Measurements from ENCODE around the gene LHX2. TPM values are rescaled to one million over a fixed set of nuclear protein-coding genes. Genes with fewer than 3 reads are reported as not detected.

LHX2 gene
- not detected for total RNA-seq

DNA sequence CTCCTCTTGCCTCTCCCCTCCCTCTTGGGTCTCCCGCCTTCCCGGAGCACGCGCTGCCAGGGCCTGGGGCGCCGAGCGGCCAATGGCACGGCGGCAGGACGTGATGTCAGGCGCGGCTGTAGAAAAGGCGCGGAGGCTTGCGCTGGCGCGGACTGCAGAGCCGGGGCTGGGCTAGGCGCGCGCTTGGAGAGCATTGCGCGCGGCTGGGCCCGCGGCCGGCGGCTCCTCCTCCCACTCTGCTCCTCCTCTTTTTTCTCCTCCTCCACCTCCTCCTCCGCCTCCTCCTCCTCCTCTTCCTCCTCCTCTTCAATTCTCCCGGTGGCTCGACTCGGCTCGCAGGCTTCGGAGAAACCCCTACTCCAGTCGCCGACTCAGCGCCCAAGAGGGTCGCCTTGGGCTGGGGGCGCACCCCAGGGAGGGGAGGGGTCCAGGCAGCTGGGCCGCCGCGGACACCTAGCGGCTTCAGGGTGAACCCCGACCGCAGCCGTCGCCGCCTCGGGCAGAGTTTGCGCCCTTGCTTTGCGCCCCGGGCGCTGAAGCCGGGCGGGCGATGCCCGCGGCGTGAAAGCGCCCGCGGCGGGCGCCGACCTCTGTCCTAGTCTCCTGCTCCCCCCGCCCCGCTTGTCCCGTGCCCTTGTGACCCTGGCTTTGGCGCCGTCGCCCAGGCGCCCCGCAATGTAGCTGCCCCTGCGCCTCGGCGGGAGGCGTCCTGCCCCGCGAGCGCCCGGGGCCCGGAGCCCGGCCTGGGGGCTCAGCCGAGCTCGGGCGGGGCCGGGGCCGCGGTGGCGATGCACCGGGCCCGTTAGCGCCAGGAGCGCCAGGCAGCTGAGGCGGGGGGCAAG is at the start of gene LHX2:
Gene LHX2 (plus strand): TSS at position 309 of the 842 bp plus-strand sequence. CDS start 581 bp downstream, outside the sequence.
- H3K27me3 Mint-ChIP-seq = peaks cover 71% of the 10 kb centered on the region
- H3K36me3 Mint-ChIP-seq (ENCODE audit: low read depth) = peaks cover 2% of the 10 kb centered on the region
- no peak within 1 kb of the TSS for H3K27ac Mint-ChIP-seq
- intact Hi-C loops (cut with micrococcal nuclease) = no loop called here
- ChIA-PET CTCF (interaction anchor here (0.5 to 1.8 kb wide), 3 partner anchors 15 to 235 kb away, joined by 3 to 4 read pairs (median 4); no protein-coding TSS in a partner anchor), POLR2A (interaction anchor here (0.6 to 1.5 kb wide), 5 partner anchors 7 to 74 kb away, joined by 3 to 5 read pairs (median 3); no protein-coding TSS in a partner anchor)
- ATAC-seq (peak; percentile 74), DNase-seq (peak; percentile 70)
- H3K4me1 Mint-ChIP-seq (ENCODE audit: low read depth) = peaks cover 38% of the 10 kb centered on the region
- H3K4me3 Mint-ChIP-seq = no peak within 1 kb of the TSS
- H3K9me3 Mint-ChIP-seq = no peaks in the 10 kb centered on the region
- TF ChIP-seq, protein P1, sequence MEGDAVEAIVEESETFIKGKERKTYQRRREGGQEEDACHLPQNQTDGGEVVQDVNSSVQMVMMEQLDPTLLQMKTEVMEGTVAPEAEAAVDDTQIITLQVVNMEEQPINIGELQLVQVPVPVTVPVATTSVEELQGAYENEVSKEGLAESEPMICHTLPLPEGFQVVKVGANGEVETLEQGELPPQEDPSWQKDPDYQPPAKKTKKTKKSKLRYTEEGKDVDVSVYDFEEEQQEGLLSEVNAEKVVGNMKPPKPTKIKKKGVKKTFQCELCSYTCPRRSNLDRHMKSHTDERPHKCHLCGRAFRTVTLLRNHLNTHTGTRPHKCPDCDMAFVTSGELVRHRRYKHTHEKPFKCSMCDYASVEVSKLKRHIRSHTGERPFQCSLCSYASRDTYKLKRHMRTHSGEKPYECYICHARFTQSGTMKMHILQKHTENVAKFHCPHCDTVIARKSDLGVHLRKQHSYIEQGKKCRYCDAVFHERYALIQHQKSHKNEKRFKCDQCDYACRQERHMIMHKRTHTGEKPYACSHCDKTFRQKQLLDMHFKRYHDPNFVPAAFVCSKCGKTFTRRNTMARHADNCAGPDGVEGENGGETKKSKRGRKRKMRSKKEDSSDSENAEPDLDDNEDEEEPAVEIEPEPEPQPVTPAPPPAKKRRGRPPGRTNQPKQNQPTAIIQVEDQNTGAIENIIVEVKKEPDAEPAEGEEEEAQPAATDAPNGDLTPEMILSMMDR (IDR thresholded peaks at IDR 0.05) = no peak

DNA sequence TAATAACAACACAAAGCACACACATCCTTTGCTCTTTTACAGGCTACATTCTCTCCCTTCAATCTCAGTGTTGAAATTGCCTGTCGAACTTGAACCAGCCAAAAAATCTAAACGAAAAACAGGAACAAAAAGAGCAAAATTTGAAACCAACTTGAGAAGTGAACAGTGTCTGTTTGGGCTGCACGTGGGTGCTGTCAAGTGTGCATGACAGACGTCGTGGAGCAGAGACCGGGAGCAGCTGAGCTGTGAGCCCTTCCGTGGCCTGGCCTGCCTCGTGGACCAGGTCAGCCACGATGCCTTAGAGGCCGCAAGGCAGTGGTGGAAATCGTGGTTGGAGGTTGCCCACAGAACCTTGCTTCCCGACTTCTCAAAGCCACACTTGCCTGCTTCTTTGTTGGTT is 46.8 kb upstream of the LHX2 start:
- no peaks in the 10 kb centered on the region for H3K36me3 Mint-ChIP-seq (ENCODE audit: low read depth)
- no peak overlapping the region for H3K27ac Mint-ChIP-seq
- no peak overlapping the region for H3K4me3 Mint-ChIP-seq
- no peaks in the 10 kb centered on the region for H3K9me3 Mint-ChIP-seq
- DNase-seq = no peak
- intact Hi-C loops (cut with micrococcal nuclease) = no loop called here
- ChIA-PET POLR2A (interaction anchor here (0.6 kb wide), 1 partner anchor 508 kb away, joined by 6 read pairs; no protein-coding TSS in a partner anchor), CTCF (no interaction called here)
- ATAC-seq = no peak
- H3K27me3 Mint-ChIP-seq = peaks cover 40% of the 10 kb centered on the region
- peaks cover 2% of the 10 kb centered on the region for H3K4me1 Mint-ChIP-seq (ENCODE audit: low read depth)
- TF ChIP-seq, protein P1 (IDR thresholded peaks at IDR 0.05) = no peak

DNA sequence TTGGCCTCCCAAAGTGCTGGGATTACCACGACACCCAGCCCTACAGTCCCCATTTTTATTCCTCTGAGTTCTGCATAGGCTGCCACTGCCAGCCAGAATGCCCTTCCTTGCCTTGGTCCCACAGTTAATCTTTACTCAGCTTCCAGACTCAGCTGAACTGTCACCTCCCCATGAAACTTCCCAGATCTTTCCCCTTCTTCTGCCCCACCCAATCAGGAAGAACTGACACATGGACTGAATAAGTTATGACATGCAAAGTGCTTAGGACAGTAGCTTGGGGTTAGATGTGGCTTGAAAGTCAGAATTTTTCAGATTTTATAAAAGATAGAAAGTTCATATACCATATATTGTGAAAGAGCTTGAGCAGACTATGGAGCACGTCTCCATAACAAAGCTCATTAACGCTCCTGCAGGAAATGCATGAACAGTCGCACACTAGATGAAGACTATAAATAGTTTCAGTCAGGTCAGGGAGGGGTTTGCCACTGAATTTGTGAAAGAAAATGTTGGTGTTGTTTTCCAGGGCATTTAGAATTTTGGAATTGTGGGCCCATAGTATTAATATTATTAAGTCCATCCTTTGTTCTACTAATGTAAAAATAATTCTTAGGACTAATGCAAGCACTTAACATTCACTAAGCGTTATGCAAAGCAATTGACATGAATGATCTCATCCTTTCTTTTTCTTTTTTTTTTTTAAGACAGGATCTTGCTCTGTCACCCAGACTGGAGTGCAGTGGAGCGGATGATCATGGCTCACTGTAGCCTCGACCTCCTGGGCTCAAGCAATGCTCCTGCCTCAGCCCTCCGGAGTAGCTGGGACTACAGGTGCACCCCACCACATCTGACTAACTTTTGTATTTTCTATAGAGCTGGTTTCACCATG is 45.5 kb upstream of the LHX2 start:
- CTCF ChIA-PET = no interaction called here
- Mint-ChIP-seq H3K4me1 (ENCODE audit: low read depth) (peaks cover 2% of the 10 kb centered on the region), H3K9me3 (no peaks in the 10 kb centered on the region), H3K36me3 (ENCODE audit: low read depth) (no peaks in the 10 kb centered on the region), H3K27ac (no peak overlapping the region), H3K4me3 (no peak overlapping the region), H3K27me3 (peaks cover 37% of the 10 kb centered on the region)
- DNase-seq = no peak
- intact Hi-C loops (cut with micrococcal nuclease) = no loop called here
- no peak for ATAC-seq
- TF ChIP-seq, protein P1 (IDR thresholded peaks at IDR 0.05) = no peak
- POLR2A ChIA-PET = no interaction called here

DNA sequence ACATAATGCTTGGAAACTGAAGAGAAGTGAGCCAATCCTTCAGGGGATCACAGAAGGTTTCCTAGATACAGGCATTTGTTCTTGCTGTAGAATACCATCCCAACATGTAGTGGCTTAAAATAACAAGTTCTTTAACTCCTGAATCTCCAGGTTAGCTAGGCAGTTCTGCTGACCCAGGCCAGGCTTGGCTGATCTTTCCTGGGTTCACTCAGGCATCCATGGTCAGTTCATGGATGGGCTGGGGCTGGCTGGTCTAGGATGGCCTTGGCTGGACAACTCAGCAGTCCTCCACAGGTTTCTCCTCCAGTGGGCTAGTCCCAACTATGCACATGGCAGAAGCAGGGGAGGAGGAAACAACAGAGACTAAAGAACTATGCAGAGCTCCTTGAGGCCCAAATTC is 44.2 kb upstream of the LHX2 start:
- TF ChIP-seq, protein P1 (IDR thresholded peaks at IDR 0.05) = no peak
- ChIA-PET CTCF (no interaction called here), POLR2A (interaction anchor here (0.7 kb wide), 1 partner anchor 65 kb away, joined by 3 read pairs; no protein-coding TSS in a partner anchor)
- H3K27ac Mint-ChIP-seq = no peak overlapping the region
- H3K27me3 Mint-ChIP-seq = peaks cover 35% of the 10 kb centered on the region
- ATAC-seq (no peak), DNase-seq (no peak)
- H3K4me3 Mint-ChIP-seq = no peak overlapping the region
- H3K4me1 Mint-ChIP-seq (ENCODE audit: low read depth) = peaks cover 2% of the 10 kb centered on the region
- intact Hi-C loops (cut with micrococcal nuclease) = no loop called here
- H3K9me3 Mint-ChIP-seq = no peaks in the 10 kb centered on the region
- no peaks in the 10 kb centered on the region for H3K36me3 Mint-ChIP-seq (ENCODE audit: low read depth)

All from activated CD8-positive, alpha-beta T cell treated with anti-CD3 and anti-CD28 coated beads for 36 hours (primary cell).